NCI-H345 treated with DMSO at 0.1 percent for 48 hours (cell line): ENCODE results near the gene MBOAT2.

Experiments
- DNase-seq: peaks from one replicate; lab custom pipeline; 2025; ENCODE audit not compliant: unreplicated experiment; lab: John Stamatoyannopoulos, UW

The MBOAT2 gene

DNA sequence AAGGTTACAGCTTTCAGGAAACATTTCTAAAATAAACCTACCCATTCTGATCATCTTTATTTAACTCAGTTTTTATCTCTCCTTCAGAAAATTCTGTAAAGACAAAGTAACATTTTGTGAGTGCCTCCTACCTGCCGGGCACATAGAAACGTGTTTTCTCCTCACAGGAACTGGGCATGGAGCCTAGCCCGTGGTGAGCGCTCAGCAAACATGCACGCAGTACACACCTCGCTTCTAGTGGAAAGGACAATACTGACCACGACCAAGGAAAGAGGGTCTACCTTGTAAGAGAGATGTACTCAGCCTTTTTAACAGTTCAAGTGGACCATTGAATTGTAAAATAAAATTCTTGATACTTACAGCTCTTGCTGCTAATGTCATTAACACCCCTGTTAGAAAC is 141.3 kb downstream of the MBOAT2 start:
- DNase-seq = no peak

DNA sequence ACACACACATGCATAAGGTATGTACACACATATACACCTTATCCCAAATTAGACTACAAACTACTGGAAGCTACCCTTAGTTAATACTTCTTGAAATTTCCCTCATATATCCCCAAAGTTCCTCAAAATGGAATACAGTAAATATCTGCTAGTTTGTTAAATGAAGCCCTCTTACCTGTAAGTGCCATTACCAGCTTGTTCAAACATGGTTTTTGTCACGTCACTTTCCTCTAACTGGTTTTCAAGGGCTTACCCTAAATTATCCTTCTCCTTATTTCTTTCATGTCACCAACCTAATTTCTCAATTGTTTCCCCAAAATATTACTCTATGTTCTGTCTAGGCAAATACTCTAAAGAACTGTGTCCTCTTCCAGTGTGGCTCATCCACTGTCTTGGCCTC is 141.7 kb downstream of the MBOAT2 start:
- DNase-seq = no peak

DNA sequence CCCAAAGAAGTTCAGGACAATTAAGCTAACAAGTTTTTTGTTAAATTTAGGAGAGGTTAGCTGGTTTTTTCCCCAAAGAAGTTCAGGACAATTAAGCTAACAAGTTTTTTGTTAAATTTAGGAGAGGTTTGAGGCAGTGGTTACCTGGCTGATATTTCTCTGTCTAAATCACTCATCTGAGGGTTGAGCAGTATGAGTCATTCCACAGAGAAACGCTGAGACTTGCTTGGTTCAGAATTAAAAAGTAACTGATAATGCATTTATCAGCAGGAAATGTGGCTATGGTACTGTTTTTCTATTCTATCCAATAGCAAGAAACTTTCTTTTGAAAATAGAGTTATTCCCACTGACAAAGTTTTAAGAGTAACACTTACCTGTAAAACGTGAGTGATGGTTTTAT is 143.2 kb downstream of the MBOAT2 start:
- DNase-seq = no peak

DNA sequence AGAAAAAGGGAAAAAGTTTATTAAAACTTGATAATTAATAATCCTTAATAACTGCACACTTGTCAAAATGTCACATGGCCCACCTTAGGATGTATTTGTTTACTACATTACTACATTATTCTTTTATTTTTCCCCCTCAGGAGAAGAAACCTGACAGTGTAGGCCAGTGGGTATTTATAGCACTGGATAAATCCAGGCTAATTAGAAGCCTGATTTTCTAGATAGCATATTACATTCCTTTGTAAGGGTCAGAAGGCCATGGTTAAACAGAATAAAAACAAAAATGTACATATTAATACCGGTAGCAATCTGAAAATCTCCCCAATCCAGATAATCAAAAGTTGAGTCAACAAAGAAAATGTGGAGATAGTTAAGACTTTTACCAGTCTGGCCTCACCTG is 144.6 kb downstream of the MBOAT2 start:
- no peak for DNase-seq

DNA sequence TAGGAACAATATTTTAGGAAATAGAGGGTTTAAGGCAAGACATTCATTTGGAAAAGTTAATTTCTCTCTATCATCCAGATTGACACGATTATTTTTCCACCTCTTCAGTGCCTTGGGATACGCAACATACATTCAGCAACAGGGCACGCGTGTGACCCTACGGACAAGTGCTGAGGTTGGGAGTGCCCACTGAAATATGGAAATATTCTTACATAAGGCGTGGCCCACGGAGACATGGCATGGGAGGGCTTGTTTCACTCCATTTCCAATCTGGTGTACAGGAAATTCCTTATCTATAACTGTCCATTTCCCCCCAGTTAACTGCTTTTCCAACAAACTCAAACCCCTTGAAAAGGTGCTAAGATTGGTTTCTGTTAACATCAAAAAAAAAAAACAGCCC is 145.2 kb downstream of the MBOAT2 start:
- no peak for DNase-seq

DNA sequence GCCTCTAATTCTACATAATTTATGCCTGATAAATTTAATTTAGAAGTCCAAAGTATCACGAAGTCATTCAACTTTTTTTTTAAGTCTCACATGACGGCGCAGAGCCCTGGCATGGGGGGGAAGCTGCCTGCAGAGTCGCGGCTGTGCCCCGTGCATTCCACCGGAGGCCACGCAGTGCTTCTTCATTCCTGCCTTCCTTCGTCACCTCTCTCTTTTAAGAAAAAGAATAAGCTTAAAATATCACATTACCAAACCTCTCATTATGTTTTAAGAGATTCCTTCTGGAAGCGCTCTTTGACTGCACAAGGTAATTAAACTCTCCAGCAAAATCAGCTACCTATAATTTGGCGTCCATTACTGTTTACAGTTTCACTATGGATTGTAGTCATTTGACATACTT is 145.8 kb downstream of the MBOAT2 start:
- DNase-seq = no peak

DNA sequence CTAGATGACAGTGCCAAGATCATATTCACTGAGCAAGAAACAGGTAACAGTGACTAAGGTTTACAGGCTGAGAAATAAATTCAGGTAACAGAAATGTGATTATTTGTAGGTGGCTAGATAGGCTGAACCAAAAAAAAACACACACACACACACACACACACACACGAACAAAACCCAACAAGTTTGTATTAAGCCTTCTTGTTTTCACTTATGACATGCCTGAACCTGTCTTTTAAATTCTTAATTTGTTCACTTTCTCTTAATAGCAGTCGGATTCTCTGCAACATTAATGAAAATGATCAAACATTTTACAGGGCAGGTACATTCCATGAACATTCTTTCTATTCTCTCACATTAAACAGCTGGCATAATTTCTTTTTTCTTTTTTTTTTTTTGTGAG is 147.3 kb downstream of the MBOAT2 start:
- DNase-seq = no peak

DNA sequence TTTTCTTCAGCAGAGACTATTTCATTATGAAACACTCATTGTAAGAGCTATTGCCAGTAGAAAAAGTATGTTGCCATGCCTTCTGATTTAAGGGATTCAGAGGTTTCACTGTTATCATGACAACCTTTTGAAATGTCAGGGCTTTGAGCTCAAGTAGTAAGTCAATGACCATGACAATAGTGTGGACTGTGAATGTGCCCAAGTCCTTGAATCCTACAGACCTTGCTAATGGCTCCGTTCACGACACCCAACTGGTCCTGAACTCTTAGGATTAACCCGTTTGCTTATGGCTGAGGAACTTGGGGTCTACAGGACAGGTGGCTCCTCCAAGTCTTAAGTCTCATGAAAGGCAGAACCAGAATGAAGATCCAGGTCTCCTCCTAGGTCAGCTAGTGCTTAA is 148.5 kb downstream of the MBOAT2 start:
- no peak for DNase-seq

DNA sequence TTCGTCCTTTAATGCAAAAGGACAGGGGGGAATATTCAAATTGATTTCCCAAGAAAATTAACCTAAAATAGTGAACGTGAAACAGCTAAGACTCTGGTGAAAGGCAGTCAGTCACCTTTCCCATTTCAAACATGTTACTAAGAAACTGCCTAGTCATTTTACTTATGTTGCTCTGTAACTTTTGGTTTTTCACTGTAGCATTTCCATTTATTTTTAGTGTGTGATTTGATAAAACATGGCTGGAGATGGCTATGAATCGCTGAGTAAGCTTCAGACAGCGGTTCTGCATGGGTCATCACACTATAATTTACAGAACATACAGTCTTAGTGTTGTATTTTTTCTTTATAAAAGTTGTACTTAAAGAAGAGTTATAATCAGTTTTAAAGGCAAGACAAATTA is 150.1 kb downstream of the MBOAT2 start:
- DNase-seq = no peak

DNA sequence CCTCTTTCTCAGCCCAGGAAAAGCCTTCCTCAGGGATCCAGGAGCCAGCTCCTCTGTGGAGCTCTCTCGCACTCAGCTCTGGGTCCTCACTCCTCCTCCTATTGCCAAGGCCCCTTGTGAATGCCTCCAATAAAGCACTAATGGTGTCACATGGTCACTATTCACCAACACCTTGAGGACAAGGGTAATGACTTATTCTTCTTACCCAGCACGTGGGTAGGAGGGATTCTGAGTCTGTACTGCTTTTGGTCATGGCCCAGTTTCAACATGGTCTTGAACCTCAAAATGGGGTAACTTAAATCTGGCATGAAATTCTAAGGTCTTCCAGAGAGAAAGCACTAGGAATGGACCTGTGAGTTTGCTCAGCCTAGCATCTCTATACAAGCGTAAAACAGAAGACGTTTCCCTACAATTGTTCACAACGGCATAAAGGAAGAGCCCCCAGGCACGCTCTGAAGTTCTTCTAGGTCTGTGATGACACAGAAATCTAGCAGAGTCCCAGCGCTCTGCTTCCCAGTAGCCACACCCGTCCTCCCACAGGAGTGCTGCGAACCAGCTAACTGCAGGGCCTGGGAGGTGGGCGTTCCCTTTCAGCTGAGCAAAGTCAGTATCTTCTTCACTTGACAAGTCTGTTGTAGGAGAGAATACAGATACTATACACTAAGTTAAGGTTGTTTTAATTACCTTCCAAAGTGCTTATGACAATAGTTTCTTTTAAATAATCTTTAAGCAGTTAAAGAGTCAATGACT is 151.5 kb downstream of the MBOAT2 start:
- DNase-seq = no peak

DNA sequence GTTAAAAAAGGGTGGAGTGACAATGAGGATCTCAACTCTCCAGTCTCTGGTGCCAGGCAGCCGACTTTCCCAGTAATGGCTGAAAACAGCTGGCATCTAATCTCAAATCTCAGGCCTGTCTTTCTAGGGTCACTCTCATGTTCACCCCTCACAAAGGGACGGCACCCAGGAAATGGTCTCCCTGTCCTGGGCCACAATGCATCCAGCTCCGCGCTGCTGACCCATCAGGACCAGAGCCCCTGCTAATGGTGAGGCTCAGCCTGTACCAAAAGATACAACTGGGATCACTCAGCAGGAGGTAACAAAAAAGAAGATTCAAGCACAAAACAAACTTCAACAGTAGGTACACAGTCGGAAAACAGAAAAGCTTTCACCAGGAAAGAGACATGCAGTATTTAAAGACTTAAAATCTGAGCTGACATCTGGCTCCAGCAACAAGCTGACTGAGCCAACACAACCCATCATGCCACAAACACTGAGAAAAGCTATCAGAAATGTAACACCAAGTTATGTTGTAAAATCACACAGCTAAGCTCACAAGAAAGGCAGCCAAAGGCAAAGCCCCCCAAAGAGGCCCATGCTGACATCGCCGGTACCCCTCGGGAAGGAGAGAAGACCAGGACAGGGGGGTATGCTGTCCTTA is 152.5 kb downstream of the MBOAT2 start:
- no peak for DNase-seq

DNA sequence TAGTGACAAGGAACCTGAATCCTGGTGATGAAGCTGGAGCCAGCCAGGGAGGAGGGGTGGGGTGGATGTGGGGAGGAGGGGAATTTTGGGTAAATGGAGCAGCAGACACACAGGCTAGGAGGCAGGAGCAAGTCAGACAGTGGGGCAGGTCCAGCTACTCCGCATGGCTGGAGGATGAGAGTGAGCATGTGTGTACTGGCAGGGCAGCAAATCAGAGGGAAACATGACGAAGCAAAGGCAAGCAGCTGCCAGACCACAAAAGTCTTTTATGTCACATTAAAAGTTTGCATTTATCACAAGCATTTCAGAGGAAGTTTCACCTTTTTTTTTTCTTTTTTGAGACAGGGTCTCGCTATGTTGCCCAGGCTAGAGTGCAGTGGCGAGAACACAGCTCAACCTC is 154.2 kb downstream of the MBOAT2 start:
- DNase-seq = no peak

DNA sequence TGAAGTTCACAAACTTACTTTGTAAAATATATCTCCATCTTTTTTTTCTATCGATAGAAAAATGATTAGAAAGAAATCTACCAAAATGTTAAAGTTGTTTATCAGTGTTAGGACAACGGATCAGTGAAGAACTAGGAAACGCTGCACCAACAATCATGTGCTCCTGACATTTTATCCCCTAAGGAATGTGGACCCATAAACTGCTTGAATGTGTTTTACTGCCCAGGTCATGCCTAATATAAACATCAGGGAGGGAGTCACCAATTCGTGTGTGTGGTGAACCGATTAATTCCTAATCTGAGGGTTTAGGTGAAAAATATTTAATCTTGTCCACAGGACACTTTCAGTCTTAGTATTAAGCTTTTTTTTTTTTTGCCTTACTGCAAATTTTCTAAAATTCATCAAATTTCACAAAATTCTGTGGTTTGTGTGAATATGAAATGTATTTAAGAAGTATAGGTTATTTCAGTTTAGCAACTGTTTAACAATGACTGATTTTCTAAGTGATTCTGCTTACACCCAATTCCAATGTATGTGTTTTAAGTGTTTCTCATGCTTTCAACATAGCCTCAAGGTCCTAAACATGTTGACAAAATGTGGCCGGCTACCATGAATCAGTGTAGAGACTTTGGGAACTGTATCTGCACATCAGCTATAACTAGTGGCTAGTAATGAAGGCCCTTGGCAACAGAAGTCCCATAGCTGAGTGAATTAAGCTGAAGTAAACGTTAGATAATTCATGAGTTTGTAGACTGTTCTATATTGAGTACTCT is 155.0 kb downstream of the MBOAT2 start:
- no peak for DNase-seq

DNA sequence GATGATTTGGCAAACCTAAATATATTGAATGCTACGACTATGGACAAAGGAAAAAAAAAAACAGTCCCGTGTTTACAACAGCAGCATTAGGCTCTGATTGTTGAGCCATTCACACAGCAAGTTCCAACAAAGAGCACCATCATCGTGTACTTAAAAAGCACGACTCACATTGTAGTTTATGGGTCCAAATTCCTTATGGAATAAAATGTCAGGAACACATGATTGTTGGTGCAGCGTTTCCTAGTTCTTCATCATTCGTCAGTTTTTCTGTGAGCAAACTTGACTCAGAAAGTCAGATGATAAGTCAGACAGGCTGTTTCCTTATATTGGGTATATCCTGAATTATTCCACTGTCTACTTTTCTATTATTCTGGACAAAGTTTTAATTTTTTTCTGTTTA is 156.1 kb downstream of the MBOAT2 start:
- no peak for DNase-seq

DNA sequence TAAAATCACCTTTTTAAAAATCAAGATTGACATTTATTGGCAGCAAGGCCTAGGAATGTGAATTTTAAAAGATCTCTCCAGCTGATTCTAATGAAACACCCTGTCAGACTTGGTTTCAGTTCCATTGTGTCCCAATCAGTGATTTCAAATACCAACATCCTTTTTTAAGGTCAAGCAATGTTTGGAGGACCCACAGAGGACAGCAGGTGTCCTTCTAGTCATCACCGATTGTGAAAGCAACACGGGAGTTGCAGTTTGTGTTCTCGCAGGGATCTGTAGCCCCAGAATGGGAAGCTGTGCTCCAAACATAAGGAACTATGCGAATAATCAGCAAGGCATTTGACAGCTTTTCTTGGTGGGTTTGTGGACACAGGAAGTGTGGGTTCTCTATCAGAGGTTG is 161.6 kb downstream of the MBOAT2 start:
- no peak for DNase-seq

DNA sequence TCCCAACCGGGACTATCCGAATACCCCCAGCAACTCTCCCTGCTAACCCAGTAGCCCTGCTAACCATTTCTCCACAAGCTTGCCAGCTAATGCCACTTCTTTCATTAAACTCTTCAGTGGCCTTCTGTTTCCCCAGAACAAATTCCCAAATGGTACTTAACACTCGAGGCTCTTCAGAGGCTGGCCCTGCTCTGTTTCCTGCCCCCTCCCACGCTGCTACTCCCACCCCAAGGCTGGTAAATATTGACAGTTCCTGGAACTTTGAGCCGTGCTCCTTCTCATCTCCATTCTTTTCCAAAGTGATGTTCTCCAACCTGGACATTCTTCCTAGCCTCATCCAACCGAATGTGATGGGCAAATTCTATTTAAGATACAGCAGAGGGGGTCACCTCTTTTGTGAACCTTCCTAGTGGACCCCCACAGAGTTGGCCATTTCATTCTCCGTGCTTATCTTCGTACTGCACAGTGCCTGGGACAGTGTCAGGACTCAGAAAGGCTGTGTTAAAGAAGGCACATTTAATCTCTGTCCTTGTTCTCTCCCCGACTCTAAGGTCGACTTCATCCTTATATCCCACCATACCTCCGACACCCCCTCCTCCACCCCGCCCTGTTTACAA is 162.9 kb downstream of the MBOAT2 start:
- DNase-seq = no peak

DNA sequence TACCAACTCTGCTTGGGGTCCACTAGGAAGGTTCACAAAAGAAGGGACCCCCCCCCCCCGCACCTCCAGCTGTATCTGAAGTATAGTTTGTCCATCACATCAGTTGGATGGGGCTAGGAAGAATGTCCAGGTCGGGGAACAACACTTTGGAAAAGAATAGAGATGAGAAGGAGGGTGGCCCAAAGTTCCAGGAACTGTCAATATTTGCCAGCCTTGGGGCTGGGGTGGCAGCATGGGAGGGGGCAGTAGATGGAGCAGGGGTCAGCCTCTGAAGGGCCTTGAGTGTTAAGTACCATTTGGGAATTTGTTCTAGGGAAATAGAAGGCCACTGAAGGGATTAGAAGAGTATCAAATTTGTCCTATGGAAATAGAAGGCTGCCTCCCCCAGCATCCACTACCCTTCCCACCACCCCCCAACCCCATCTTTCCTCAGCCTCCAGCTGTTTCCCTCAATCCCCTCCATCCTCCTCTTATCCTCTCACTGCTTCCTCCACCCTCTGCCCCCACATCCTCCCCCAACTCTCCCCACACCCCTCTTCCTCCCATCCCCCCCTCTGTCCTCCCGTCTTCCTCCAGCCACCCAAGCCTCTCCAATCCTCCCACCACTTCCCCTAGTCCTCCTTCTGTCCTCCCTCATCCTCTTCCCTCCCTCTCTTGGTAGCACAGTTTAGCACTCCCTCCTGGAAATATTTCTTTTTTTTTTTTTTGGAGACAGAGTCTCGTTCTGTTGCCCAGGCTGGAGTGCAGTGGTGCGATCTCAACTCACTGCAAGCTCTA is 164.1 kb downstream of the MBOAT2 start:
- no peak for DNase-seq

DNA sequence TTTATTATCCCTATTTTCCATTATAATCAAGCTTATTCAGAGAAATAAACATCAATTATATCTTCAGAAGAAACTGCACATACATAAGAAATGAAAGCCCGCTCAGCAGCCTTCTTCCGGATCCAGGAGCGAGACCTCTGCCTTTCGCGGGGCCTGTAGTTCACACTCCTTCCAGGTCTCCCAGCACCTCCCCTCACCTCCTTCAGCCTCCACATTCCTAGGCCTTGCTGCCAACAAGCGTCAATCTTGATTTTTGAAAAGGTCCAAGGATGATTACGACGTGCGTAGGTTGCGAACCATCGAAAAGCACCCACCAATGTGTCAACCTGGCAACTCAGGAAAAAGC is 165.7 kb downstream of the MBOAT2 start:
- no peak for DNase-seq

DNA sequence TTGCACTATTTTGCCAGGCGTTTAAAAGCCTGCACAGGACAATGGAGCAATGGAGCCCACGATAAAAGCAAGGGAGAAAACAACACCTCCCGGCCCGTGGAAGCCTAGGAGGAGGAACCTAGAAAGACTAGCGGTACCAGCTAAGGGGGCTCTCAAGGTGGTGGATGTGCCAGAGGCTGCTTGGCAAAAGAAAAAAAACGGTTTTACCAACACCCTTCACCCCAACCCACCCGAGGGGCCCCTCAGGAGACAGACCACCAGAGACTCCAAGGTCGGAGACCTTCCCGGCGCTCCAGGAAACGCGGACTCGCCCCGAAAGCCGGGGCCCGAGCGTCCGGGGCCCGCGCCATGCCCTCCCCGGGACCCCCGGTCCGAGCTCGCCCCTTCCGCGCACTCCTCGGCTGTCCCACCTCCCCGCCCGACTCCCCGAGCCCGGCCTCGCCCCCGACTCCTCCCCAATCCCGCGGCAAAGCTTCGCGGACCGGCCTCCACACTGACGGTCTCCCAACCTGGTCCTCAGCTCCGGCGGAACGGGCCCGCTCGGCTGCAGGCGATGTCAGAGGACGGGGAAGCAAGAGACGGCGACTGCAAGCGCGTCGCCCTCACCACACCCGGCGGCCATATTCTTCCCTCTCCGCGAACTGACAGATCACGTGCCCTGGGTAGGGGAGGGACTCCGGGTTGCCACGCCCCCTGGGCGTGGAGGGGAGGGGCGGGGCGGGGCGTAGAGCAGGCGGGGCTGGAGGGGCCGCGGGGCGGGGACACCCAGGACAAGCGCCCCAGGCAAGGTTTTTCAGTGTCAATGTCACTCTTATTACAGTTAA is 166.3 kb downstream of the MBOAT2 start, which contains the start of gene KIDINS220:
Gene KIDINS220, minus strand, starts transcription at position 643 of the 824 bp plus-strand sequence. CDS start 10,520 bp downstream, outside the sequence.
- peak; percentile 76 for DNase-seq

DNA sequence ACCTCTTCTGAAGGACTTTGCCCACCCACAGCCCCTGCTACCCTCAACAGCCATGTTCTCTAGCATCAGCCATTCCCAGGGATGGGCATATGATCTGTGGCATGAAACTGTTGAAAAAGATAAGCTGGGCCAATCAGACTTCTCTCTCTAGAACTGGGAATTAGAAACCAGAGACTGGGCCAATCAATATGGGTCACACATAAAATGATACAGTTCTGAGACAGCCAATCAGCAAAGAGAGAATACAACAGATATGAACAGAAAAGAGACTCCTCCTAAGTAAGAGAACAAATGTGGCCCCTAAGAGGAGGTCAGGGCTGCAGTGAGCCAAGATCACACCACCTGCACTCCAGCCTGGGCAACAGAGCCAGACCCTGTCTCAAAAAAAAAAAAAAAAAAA is 168.2 kb downstream of the MBOAT2 start:
- no peak for DNase-seq
